ENCODE measurements around the gene HDAC3. TPM values are rescaled to one million over a fixed set of nuclear protein-coding genes. Genes with fewer than 3 reads are reported as not detected.

The HDAC3 gene
- total and polyA plus RNA-seq, 2 donors (not counting 1 experiment from before 2014, with no cell fraction given) = 85.5 to 94.0 TPM

GRCh38 chr5:141657404-141657803, 20.8 kb upstream of the HDAC3 start:
- peaks cover 21% of the 10 kb centered on the region for H3K27me3 Mint-ChIP-seq
- H3K4me1 Mint-ChIP-seq = peaks cover 4% of the 10 kb centered on the region
- Histone ChIP-seq H3K79me2 (ENCODE audit: control insufficient read depth, insufficient read depth, low read length) (no peaks in the 10 kb centered on the region), H4K20me1 (ENCODE audit: control insufficient read depth, insufficient read depth, low read length, poor library complexity, severe bottlenecking) (no peaks in the 10 kb centered on the region), H3K4me3 (ENCODE audit: control extremely low read depth in 1 of 5, extremely low read depth in 1 of 5, insufficient read depth in 1 of 5, low read depth in 2 of 5, low read length in 4 of 5) (no peak overlapping the region), H3K9me3 (ENCODE audit: control extremely low read depth in 1 of 3, control insufficient read depth in 2 of 3, insufficient read depth in 1 of 3, low read length in 2 of 3) (peaks cover 0 to 6% (median 0%) of the 10 kb centered on the region in 3 donors), H3K36me3 (replicated peaks in 1 of 2; ENCODE audit: control extremely low read depth in 1 of 2, control insufficient read depth in 1 of 2, extremely low read depth in 1 of 2, insufficient read depth in 2 of 2, low read length in 1 of 2) (no peaks in the 10 kb centered on the region), H2AFZ (ENCODE audit: insufficient read depth, low read depth, low read length, poor library complexity, severe bottlenecking) (no peak overlapping the region), H3K4me2 (replicated peaks; ENCODE audit: low read depth, low read length, poor library complexity, severe bottlenecking) (no peak overlapping the region), H3K9ac (ENCODE audit: low read length) (no peak overlapping the region), H3K4me1 (ENCODE audit: control insufficient read depth in 2 of 2, insufficient read depth in 2 of 2, low read length in 2 of 2) (no peaks in the 10 kb centered on the region), H3K27me3 (replicated peaks in 1 of 4; ENCODE audit: control extremely low read depth in 1 of 4, control insufficient read depth in 3 of 4, insufficient read depth in 4 of 4, low read length in 3 of 4) (peaks cover 0 to 12% (median 1%) of the 10 kb centered on the region in 4 experiments), H3K27ac (ENCODE audit: low read length in 2 of 2) (no peak overlapping the region)
- intact Hi-C loops (cut with micrococcal nuclease) = loop anchor here (10.0 kb wide), 1 partner anchor 447 kb away; the partner anchor contains the start of gene NDFIP1
- TF ChIP-seq EZH2 (IDR thresholded peaks at IDR 0.05; ENCODE audit: borderline replicate concordance, insufficient read depth, low read depth, low read length, poor library complexity, severe bottlenecking) (no peak), CTCF (IDR thresholded peaks at IDR 0.05) (no peak)
- no peak for DNase-seq
- H3K4me3 Mint-ChIP-seq = no peak overlapping the region
- CTCF ChIA-PET = interaction anchor here (0.6 to 2.4 kb wide), 2 partner anchors 10 to 233 kb away, joined by 3 to 6 read pairs; no protein-coding TSS in a partner anchor
- H3K27ac Mint-ChIP-seq = no peak overlapping the region
- WGBS (ENCODE audit: insufficient coverage) = 100% methylated on average over 1 of the region's 1 CpG
- POLR2A ChIA-PET = no interaction called here
- H3K9me3 Mint-ChIP-seq (ENCODE audit: insufficient read depth) = no peaks in the 10 kb centered on the region
- no peak for ATAC-seq (ENCODE audit: low read depth)

GRCh38 chr5:141656396-141656795, 19.7 kb upstream of the HDAC3 start:
- ATAC-seq (ENCODE audit: low read depth) (no peak), DNase-seq (no peak)
- Histone ChIP-seq H3K27ac (ENCODE audit: low read length in 2 of 2) (no peak overlapping the region), H3K9me3 (ENCODE audit: control extremely low read depth in 1 of 3, control insufficient read depth in 2 of 3, insufficient read depth in 1 of 3, low read length in 2 of 3) (peaks cover 0 to 6% (median 0%) of the 10 kb centered on the region in 3 donors), H3K9ac (ENCODE audit: low read length) (no peak overlapping the region), H3K79me2 (ENCODE audit: control insufficient read depth, insufficient read depth, low read length) (no peaks in the 10 kb centered on the region), H3K36me3 (replicated peaks in 1 of 2; ENCODE audit: control extremely low read depth in 1 of 2, control insufficient read depth in 1 of 2, extremely low read depth in 1 of 2, insufficient read depth in 2 of 2, low read length in 1 of 2) (no peaks in the 10 kb centered on the region), H2AFZ (ENCODE audit: insufficient read depth, low read depth, low read length, poor library complexity, severe bottlenecking) (no peak overlapping the region), H3K4me3 (ENCODE audit: control extremely low read depth in 1 of 5, extremely low read depth in 1 of 5, insufficient read depth in 1 of 5, low read depth in 2 of 5, low read length in 4 of 5) (no peak overlapping the region), H4K20me1 (ENCODE audit: control insufficient read depth, insufficient read depth, low read length, poor library complexity, severe bottlenecking) (no peaks in the 10 kb centered on the region), H3K27me3 (replicated peaks in 1 of 4; ENCODE audit: control extremely low read depth in 1 of 4, control insufficient read depth in 3 of 4, insufficient read depth in 4 of 4, low read length in 3 of 4) (peaks cover 0 to 8% (median 1%) of the 10 kb centered on the region in 4 experiments), H3K4me2 (replicated peaks; ENCODE audit: low read depth, low read length, poor library complexity, severe bottlenecking) (no peak overlapping the region), H3K4me1 (ENCODE audit: control insufficient read depth in 2 of 2, insufficient read depth in 2 of 2, low read length in 2 of 2) (peaks cover 6 to 7% of the 10 kb centered on the region in 2 donors)
- H3K4me3 Mint-ChIP-seq = no peak overlapping the region
- H3K27ac Mint-ChIP-seq = no peak overlapping the region
- ChIA-PET POLR2A (interaction anchor here (0.6 kb wide), 1 partner anchor 65 kb away, joined by 4 read pairs; no protein-coding TSS in a partner anchor), CTCF (interaction anchor here (2.4 kb wide), 1 partner anchor 12 kb away, joined by 6 read pairs; no protein-coding TSS in a partner anchor)
- peaks cover 21% of the 10 kb centered on the region for H3K27me3 Mint-ChIP-seq
- H3K9me3 Mint-ChIP-seq (ENCODE audit: insufficient read depth) = no peaks in the 10 kb centered on the region
- no peak for TF ChIP-seq CTCF (IDR thresholded peaks at IDR 0.05)
- TF ChIP-seq EZH2 (IDR thresholded peaks at IDR 0.05; ENCODE audit: borderline replicate concordance, insufficient read depth, low read depth, low read length, poor library complexity, severe bottlenecking) = no peak
- WGBS (ENCODE audit: insufficient coverage) = 96% methylated on average over 9 of the region's 9 CpGs
- intact Hi-C loops (cut with micrococcal nuclease) = loop anchor here (10.0 kb wide), 1 partner anchor 448 kb away; the partner anchor contains the start of gene NDFIP1
- H3K4me1 Mint-ChIP-seq = peaks cover 14% of the 10 kb centered on the region

Measured in B cell (primary cell).